Mesendoderm (in vitro differentiated cells): Measurements from ENCODE around the gene SCGB1D4.
A peak's percentile ranks its signal among the peaks of the same experiment; 100 is the strongest.
"Not testable (repeated sequence)": the region's sequence is repeated elsewhere in the genome, so short reads cannot be mapped to it uniquely, and the experiment has no call there.

Experiments used
- DNase-seq: peaks from one replicate; pipeline ENCODE4 v3.0.0; 2013
- H2AK5ac ChIP-seq: 2 replicates; pipeline ENCODE4 v1.6.1; 2013; ENCODE audit warnings: low read length, inconsistent platforms
- H2BK120ac ChIP-seq: 2 replicates; pipeline ENCODE4 v1.6.1; 2013; ENCODE audit warnings: low read depth, mild to moderate bottlenecking, low read length, moderate library complexity, mixed read lengths
- H2BK15ac ChIP-seq: replicated peaks from 2 replicates; pipeline ENCODE4 v1.6.1; 2013; ENCODE audit warnings: low read depth, mild to moderate bottlenecking, moderate library complexity
- H2BK5ac ChIP-seq: 2 replicates; pipeline ENCODE4 v1.6.1; 2013; ENCODE audit warnings: low read length, inconsistent platforms
- H3K18ac ChIP-seq: 2 replicates; pipeline ENCODE4 v1.6.1; 2013; ENCODE audit warnings: mild to moderate bottlenecking, low read length, mixed read lengths
- H3K23ac ChIP-seq: one replicate; pipeline ENCODE4 v1.6.1; 2013; ENCODE audit warnings: low read length
- H3K27ac ChIP-seq: 2 replicates; pipeline ENCODE4 v1.5.1; 2013; ENCODE audit warnings: low read depth, mild to moderate bottlenecking, inconsistent platforms, low read length, moderate library complexity
- H3K27me3 ChIP-seq: 2 replicates; pipeline ENCODE4 v1.6.1; 2013; ENCODE audit warnings: low read length, control low read depth, mild to moderate bottlenecking, inconsistent platforms; ENCODE audit not compliant: insufficient read depth, poor library complexity
- H3K36me3 ChIP-seq: 2 replicates; pipeline ENCODE4 v1.6.1; 2013; ENCODE audit warnings: low read length, inconsistent platforms; ENCODE audit not compliant: control insufficient read depth, insufficient read depth
- H3K4ac ChIP-seq: one replicate; pipeline ENCODE4 v1.6.1; 2013; ENCODE audit warnings: low read depth, mild to moderate bottlenecking, low read length, moderate library complexity
- H3K4me1 ChIP-seq: 2 replicates; pipeline ENCODE4 v1.6.1; 2013; ENCODE audit warnings: low read depth, low read length, inconsistent platforms; ENCODE audit not compliant: control insufficient read depth
- H3K4me2 ChIP-seq: 2 replicates; pipeline ENCODE4 v1.6.1; 2013; ENCODE audit warnings: low read length
- H3K4me3 ChIP-seq: 2 replicates; pipeline ENCODE4 v1.5.1; 2013; ENCODE audit warnings: mild to moderate bottlenecking, low read length
- H3K56ac ChIP-seq: one replicate; pipeline ENCODE4 v1.6.1; 2013; ENCODE audit warnings: low read length
- H3K79me1 ChIP-seq: 2 replicates; pipeline ENCODE4 v1.6.1; 2013; ENCODE audit warnings: low read length, inconsistent platforms
- H3K79me2 ChIP-seq: 2 replicates; pipeline ENCODE4 v1.6.1; 2013; ENCODE audit warnings: mild to moderate bottlenecking, low read length; ENCODE audit not compliant: control insufficient read depth, insufficient read depth
- H3K9ac ChIP-seq: 2 replicates; pipeline ENCODE4 v1.6.1; 2013; ENCODE audit warnings: low read length, inconsistent platforms
- H4K5ac ChIP-seq: one replicate; pipeline ENCODE4 v1.6.1; 2013; ENCODE audit warnings: low read length
- H4K8ac ChIP-seq: one replicate; pipeline ENCODE4 v1.6.1; 2013; ENCODE audit warnings: low read depth, mild to moderate bottlenecking, control low read depth, low read length, moderate library complexity
- WGBS: extraction: QIAGEN DNeasy Blood & Tissue Kit; methylation state at CpG from one replicate; pipeline ENCODE4 v1.1.7; 2013; ENCODE audit warnings: low lambda C conversion rate, missing lambda C conversion rate; ENCODE audit not compliant: insufficient coverage; ENCODE audit errors: extremely low coverage; 5-methylcytosine and 5-hydroxymethylcytosine counted together

The SCGB1D4 gene

DNA sequence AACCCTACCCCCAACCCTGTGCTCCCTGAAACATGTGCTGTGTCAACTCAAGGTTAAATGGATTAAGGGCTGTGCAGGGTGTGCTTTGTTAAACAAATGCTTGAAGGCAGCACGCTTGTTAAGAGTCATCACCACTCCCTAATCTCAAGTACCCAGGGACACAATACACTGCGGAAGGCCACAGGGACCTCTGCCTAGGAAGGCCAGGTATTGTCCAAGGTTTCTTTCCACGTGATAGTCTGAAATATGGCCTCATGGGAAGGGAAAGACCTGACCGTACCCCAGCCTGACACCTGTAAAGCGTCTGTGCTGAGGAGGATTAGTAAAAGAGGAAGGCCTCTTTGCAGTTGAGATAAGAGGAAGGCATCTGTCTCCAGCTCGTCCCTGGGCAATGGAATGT lies 27.8 kb upstream of the SCGB1D4 start:
- H2BK5ac ChIP-seq, H3K9ac ChIP-seq, H3K4me3 ChIP-seq, H3K4me2 ChIP-seq, H2BK15ac ChIP-seq, H3K79me2 ChIP-seq, H3K27ac ChIP-seq, H3K18ac ChIP-seq, H3K4me1 ChIP-seq, H2BK120ac ChIP-seq, H3K79me1 ChIP-seq, H3K56ac ChIP-seq, H2AK5ac ChIP-seq, H3K4ac ChIP-seq, H4K5ac ChIP-seq, H3K23ac ChIP-seq, H3K27me3 ChIP-seq, H3K36me3 ChIP-seq, H4K8ac ChIP-seq: not testable (repeated sequence)
- no CpG with 5 or more reads among the region's 6 CpGs for WGBS
- DNase-seq = peak; percentile 55

DNA sequence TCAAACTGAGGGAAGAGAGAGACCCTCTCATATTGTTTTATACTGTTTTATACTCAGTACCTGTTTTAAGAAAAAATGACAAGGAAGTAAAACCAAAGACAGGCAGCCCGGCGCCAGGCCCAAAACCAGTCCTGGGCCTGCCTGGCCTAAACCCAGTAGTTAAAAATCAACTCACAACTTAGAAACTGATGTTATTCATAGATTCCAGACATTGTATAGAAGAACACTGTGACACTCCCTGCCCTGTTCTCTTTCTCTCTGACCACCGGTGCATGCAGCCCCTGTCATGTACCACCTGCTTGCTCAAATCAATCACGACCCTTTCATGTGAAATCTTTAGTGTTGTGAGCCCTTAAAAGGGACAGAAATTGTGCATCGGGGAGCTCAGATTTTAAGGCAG lies 26.9 kb upstream of the SCGB1D4 start:
- H3K36me3 ChIP-seq, H3K4me2 ChIP-seq, H3K9ac ChIP-seq, H3K79me1 ChIP-seq, H3K79me2 ChIP-seq, H2AK5ac ChIP-seq, H3K27me3 ChIP-seq, DNase-seq, H3K18ac ChIP-seq, H2BK120ac ChIP-seq, H4K5ac ChIP-seq, H4K8ac ChIP-seq, H3K4me1 ChIP-seq, H3K23ac ChIP-seq, H3K27ac ChIP-seq, H3K4ac ChIP-seq, H2BK5ac ChIP-seq, H3K4me3 ChIP-seq, H2BK15ac ChIP-seq, H3K56ac ChIP-seq: not testable (repeated sequence)
- no CpG with 5 or more reads among the region's 5 CpGs for WGBS

DNA sequence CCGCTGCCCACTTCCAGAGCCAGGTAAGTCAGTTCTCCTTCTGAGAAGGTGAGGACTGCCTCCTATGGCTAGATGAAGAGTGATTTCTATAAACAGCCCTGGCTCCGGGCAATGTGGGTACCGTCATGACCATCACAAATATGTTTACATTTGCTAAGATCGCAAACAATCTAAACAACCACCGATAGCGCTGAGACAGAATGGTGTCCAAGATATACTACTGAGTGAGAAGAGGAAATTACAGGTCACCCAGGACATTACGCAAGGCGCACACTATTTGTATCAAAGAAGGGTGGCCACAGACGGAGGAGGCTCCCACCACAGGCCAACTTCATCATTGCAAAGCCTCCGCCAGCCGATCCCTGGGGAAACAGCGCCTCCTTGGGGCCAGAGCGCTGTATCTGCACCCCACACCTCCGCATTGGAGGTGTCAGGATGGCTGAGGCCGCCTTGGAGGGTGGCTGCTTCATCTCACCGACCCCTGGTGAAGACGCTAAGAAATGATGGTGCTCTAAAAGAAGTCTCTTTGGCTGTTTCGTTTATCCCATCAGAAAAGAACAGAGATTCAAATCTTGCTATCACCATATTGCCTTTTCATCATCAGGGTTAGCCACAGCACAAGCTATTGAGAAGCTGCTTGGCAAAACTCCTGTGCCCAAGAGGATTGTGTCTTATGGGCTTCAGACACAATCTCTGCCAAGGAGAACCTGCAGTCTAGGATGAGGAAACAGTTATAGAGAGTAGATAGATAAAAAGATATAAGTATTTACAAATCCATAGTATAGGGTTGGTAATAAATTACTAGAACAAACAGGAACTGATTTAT lies 26.1 kb upstream of the SCGB1D4 start:
- peak; percentile 86 for DNase-seq
- H3K27me3 ChIP-seq = no peaks in the 10 kb centered on the region
- no peak overlapping the region for H3K23ac ChIP-seq
- no peaks in the 10 kb centered on the region for H3K79me2 ChIP-seq
- no peak overlapping the region for H3K4ac ChIP-seq
- H3K9ac ChIP-seq = no peak overlapping the region
- H3K4me3 ChIP-seq = no peak overlapping the region
- H3K4me1 ChIP-seq = no peaks in the 10 kb centered on the region
- no peak overlapping the region for H2BK120ac ChIP-seq
- no peak overlapping the region for H3K27ac ChIP-seq
- no peak overlapping the region for H4K5ac ChIP-seq
- H2AK5ac ChIP-seq = no peak overlapping the region
- H3K56ac ChIP-seq = no peak overlapping the region
- no peak overlapping the region for H3K4me2 ChIP-seq
- H3K36me3 ChIP-seq = no peaks in the 10 kb centered on the region
- H3K18ac ChIP-seq = no peak overlapping the region
- WGBS = no CpG with 5 or more reads among the region's 18 CpGs
- no peak overlapping the region for H2BK5ac ChIP-seq
- no peaks in the 10 kb centered on the region for H3K79me1 ChIP-seq
- no peak overlapping the region for H2BK15ac ChIP-seq
- no peak overlapping the region for H4K8ac ChIP-seq

DNA sequence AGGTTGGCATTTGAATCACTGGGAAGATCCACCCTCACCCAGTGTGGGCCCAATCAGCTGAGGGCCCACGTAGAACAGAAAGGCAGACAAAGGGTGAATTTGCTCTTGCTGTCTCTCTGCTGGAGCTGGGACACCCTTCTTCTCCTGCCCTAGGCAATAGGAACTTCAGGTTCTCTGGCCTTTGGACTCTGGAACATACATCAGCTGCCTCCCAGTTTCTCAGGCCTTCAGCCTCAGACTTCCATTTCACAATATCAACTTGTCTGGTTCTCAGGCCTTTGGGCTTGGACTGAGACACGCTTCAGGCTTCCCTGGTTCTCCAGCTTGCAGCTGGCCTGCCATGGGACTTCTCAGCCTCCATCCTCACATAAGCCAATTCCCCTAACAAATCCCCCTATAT lies 23.6 kb upstream of the SCGB1D4 start:
- H2BK15ac ChIP-seq = no peak overlapping the region
- WGBS = no CpG with 5 or more reads among the region's 2 CpGs
- H3K23ac ChIP-seq = no peak overlapping the region
- no peak overlapping the region for H2AK5ac ChIP-seq
- no peak overlapping the region for H3K18ac ChIP-seq
- no peak overlapping the region for H2BK120ac ChIP-seq
- H4K8ac ChIP-seq = no peak overlapping the region
- no peak overlapping the region for H3K4me2 ChIP-seq
- H3K4me1 ChIP-seq = no peaks in the 10 kb centered on the region
- H3K36me3 ChIP-seq = no peaks in the 10 kb centered on the region
- H3K4me3 ChIP-seq = no peak overlapping the region
- no peaks in the 10 kb centered on the region for H3K79me2 ChIP-seq
- H3K9ac ChIP-seq = no peak overlapping the region
- H2BK5ac ChIP-seq = no peak overlapping the region
- no peak overlapping the region for H4K5ac ChIP-seq
- H3K27ac ChIP-seq = no peak overlapping the region
- no peak overlapping the region for H3K56ac ChIP-seq
- H3K4ac ChIP-seq = no peak overlapping the region
- H3K27me3 ChIP-seq = no peaks in the 10 kb centered on the region
- DNase-seq = no peak
- no peaks in the 10 kb centered on the region for H3K79me1 ChIP-seq

DNA sequence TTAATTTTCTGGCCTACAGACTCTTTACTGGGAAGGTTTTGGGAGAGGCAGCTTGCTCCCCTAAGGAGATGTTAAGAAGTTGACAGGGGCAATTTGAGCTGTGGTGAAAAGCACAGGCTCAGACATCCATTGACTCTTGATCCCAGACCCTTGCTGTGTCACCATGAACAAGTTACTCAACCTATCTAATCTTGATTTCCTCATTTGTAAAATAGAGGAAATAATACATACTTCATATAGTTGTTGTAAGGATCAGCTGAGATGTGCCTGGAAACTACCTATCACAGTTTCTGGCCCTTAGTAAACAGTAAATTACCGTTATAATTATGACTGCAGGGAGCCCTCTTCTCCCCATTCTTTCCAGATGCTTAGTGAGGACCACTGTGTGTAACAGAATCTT lies 16.6 kb upstream of the SCGB1D4 start:
- H3K4me1 ChIP-seq = no peaks in the 10 kb centered on the region
- H2AK5ac ChIP-seq = no peak overlapping the region
- no peak overlapping the region for H4K8ac ChIP-seq
- H3K36me3 ChIP-seq = no peaks in the 10 kb centered on the region
- no peak overlapping the region for H3K18ac ChIP-seq
- no peak overlapping the region for H3K4me2 ChIP-seq
- no peak overlapping the region for H3K4me3 ChIP-seq
- H3K27me3 ChIP-seq = no peaks in the 10 kb centered on the region
- no peak overlapping the region for H3K23ac ChIP-seq
- no peak overlapping the region for H3K27ac ChIP-seq
- no peak for DNase-seq
- H3K79me1 ChIP-seq = no peaks in the 10 kb centered on the region
- H3K4ac ChIP-seq = no peak overlapping the region
- no peak overlapping the region for H2BK120ac ChIP-seq
- WGBS = no CpG with 5 or more reads among the region's 1 CpG
- H2BK15ac ChIP-seq = no peak overlapping the region
- no peak overlapping the region for H4K5ac ChIP-seq
- H2BK5ac ChIP-seq = no peak overlapping the region
- H3K79me2 ChIP-seq = no peaks in the 10 kb centered on the region
- no peak overlapping the region for H3K56ac ChIP-seq
- no peak overlapping the region for H3K9ac ChIP-seq

DNA sequence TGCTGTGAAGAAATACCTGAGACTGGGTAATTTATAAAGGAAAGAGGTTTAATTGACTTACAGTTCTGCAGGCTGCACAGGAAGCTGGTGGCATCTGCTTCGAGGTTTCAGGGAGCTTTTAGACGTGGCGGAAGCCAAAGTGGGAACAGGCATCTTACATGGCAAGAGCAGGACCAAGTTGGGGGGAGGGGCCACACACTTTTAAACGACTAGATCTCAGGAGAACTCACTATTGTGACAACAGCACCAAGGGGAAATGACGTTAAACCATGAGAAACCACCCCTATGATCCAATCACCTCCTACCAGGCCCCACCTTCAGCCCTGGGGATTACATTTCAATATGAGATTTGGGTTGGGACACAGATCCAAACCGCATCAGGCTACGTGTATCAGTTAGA lies 11.1 kb upstream of the SCGB1D4 start:
- no peaks in the 10 kb centered on the region for H3K4me1 ChIP-seq
- H2AK5ac ChIP-seq = no peak overlapping the region
- H4K5ac ChIP-seq = no peak overlapping the region
- no peaks in the 10 kb centered on the region for H3K79me2 ChIP-seq
- no peaks in the 10 kb centered on the region for H3K79me1 ChIP-seq
- no peak overlapping the region for H3K4ac ChIP-seq
- no peak overlapping the region for H3K4me2 ChIP-seq
- H3K4me3 ChIP-seq = no peak overlapping the region
- no peak overlapping the region for H3K18ac ChIP-seq
- H3K56ac ChIP-seq = no peak overlapping the region
- no peaks in the 10 kb centered on the region for H3K36me3 ChIP-seq
- H2BK5ac ChIP-seq = no peak overlapping the region
- H3K23ac ChIP-seq = no peak overlapping the region
- no peak overlapping the region for H4K8ac ChIP-seq
- H2BK120ac ChIP-seq = no peak overlapping the region
- no peak overlapping the region for H2BK15ac ChIP-seq
- H3K9ac ChIP-seq = no peak overlapping the region
- no peak for DNase-seq
- H3K27ac ChIP-seq = no peak overlapping the region
- no peaks in the 10 kb centered on the region for H3K27me3 ChIP-seq
- no CpG with 5 or more reads among the region's 7 CpGs for WGBS
